Liver (tissue), 9 donors: ENCODE measurements around the gene RPL13A. TPM values are rescaled to one million over a fixed set of nuclear protein-coding genes. Genes with fewer than 3 reads are reported as not detected.

Experiments used
- DNase-seq: peaks from one replicate; pipeline ENCODE4 v3.0.0-alpha.2; 2017; ENCODE audit warnings: low spot score
- H3K27ac ChIP-seq, 2 donors: one replicate each; pipeline ENCODE4 v1.7.0; 2013; ENCODE audit warnings: inconsistent platforms in 2 of 2, low read length in 2 of 2, control low read depth in 1 of 2, low read depth in 1 of 2, mild to moderate bottlenecking in 1 of 2
- H3K27me3 ChIP-seq, 4 donors: one replicate each; pipeline versions ENCODE4 v1.6.1 to v1.7.0; 2013; ENCODE audit warnings: low read length in 3 of 4, inconsistent platforms in 1 of 4, mild to moderate bottlenecking in 1 of 4, moderate library complexity in 1 of 4; ENCODE audit not compliant: control insufficient read depth in 4 of 4, insufficient read depth in 4 of 4
- H3K36me3 ChIP-seq, 4 donors: one replicate each; pipeline versions ENCODE4 v1.6.1 to v1.7.0; 2013; ENCODE audit warnings: low read length in 3 of 4, mild to moderate bottlenecking in 3 of 4, low read depth in 1 of 4, moderate library complexity in 1 of 4; ENCODE audit not compliant: control insufficient read depth in 4 of 4, insufficient read depth in 3 of 4
- H3K4me1 ChIP-seq, 4 donors: one replicate each; pipeline versions ENCODE4 v1.6.1 to v1.7.0; 2013; ENCODE audit warnings: low read length in 3 of 4, mild to moderate bottlenecking in 3 of 4, moderate library complexity in 1 of 4; ENCODE audit not compliant: control insufficient read depth in 4 of 4, insufficient read depth in 4 of 4
- H3K4me3 ChIP-seq, 3 donors: one replicate each; pipeline versions ENCODE4 v1.6.1 to v1.7.0; 2013; ENCODE audit warnings: low read length in 3 of 3, control low read depth in 1 of 3, low read depth in 1 of 3, mild to moderate bottlenecking in 1 of 3
- H3K9ac ChIP-seq, 2 donors: one replicate each; pipeline ENCODE4 v1.7.0; 2013; ENCODE audit warnings: low read length in 2 of 2, mild to moderate bottlenecking in 2 of 2, moderate library complexity in 2 of 2, control low read depth in 1 of 2, low read depth in 1 of 2
- H3K9me3 ChIP-seq, 4 donors: one replicate each; pipeline versions ENCODE4 v1.6.1 to v1.7.0; 2013; ENCODE audit warnings: low read length in 3 of 4; ENCODE audit not compliant: control insufficient read depth in 4 of 4
- ATF3 ChIP-seq: IDR thresholded peaks from 2 replicates; pipeline ENCODE4 v1.6.1; 2016; ENCODE audit warnings: antibody characterized with exemption
- EGR1 ChIP-seq, 2 donors: IDR thresholded peaks; 2 replicates each; pipeline ENCODE4 v1.6.1; 2016 to 2018; ENCODE audit warnings: antibody characterized with exemption in 2 of 2, low read depth in 2 of 2
- FOXA1 ChIP-seq: IDR thresholded peaks from 2 replicates; pipeline ENCODE4 v1.6.1; 2016; ENCODE audit warnings: antibody characterized with exemption
- FOXA2 ChIP-seq: IDR thresholded peaks from 2 replicates; pipeline ENCODE4 v1.6.1; 2016; ENCODE audit warnings: antibody characterized with exemption
- GABPA ChIP-seq, 2 donors: IDR thresholded peaks in 1 of 2; conservative IDR thresholded peaks in 1 of 2; 2 replicates each; pipeline ENCODE4 v1.6.1; 2016; ENCODE audit warnings: antibody characterized with exemption in 2 of 2, mild to moderate bottlenecking in 1 of 2, moderate library complexity in 1 of 2
- HNF4A ChIP-seq, 2 donors: conservative IDR thresholded peaks; 2 replicates each; pipeline ENCODE4 v1.6.1; 2016; ENCODE audit warnings: antibody characterized with exemption in 2 of 2, mild to moderate bottlenecking in 2 of 2
- HNF4G ChIP-seq: IDR thresholded peaks from 2 replicates; pipeline ENCODE4 v1.6.1; 2016; ENCODE audit warnings: antibody characterized with exemption
- JUND ChIP-seq, 2 donors: IDR thresholded peaks; 2 replicates each; pipeline ENCODE4 v1.6.1; 2016; ENCODE audit warnings: antibody characterized with exemption in 2 of 2
- NR2F2 ChIP-seq: IDR thresholded peaks from 2 replicates; pipeline ENCODE4 v1.6.1; 2016; ENCODE audit warnings: antibody characterized with exemption
- RAD21 ChIP-seq, 2 donors: IDR thresholded peaks; 2 replicates each; pipeline ENCODE4 v1.6.1; 2016; ENCODE audit warnings: antibody characterized with exemption in 2 of 2, mild to moderate bottlenecking in 2 of 2
- REST ChIP-seq: IDR thresholded peaks from 2 replicates; pipeline ENCODE4 v1.6.1; 2016; ENCODE audit warnings: antibody characterized with exemption, mild to moderate bottlenecking
- RXRA ChIP-seq, 2 donors: IDR thresholded peaks; 2 replicates each; pipeline ENCODE4 v1.6.1; 2017 to 2018; ENCODE audit warnings: antibody characterized with exemption in 2 of 2, mild to moderate bottlenecking in 1 of 2
- SP1 ChIP-seq: IDR thresholded peaks from 2 replicates; pipeline ENCODE4 v1.6.1; 2018; ENCODE audit warnings: antibody characterized with exemption, mild to moderate bottlenecking
- TAF1 ChIP-seq: conservative IDR thresholded peaks from 2 replicates; pipeline ENCODE4 v1.6.1; 2016; ENCODE audit warnings: antibody characterized with exemption, mild to moderate bottlenecking
- YY1 ChIP-seq: IDR thresholded peaks from 2 replicates; pipeline ENCODE4 v1.6.1; 2016; ENCODE audit warnings: antibody characterized with exemption, mild to moderate bottlenecking
- ZBTB33 ChIP-seq: IDR thresholded peaks from 2 replicates; pipeline ENCODE4 v1.6.1; 2016; ENCODE audit warnings: antibody characterized with exemption
- WGBS: extraction: QIAGEN DNeasy Blood & Tissue Kit; methylation state at CpG from one replicate; pipeline ENCODE4 v1.1.7; 2013; 5-methylcytosine and 5-hydroxymethylcytosine counted together
- polyA plus RNA-seq, 2 donors: library from polyadenylated mRNA; stranded (reverse) in 1 of 2; unstranded in 1 of 2; fragments of 200-250 nt in 1 of 2; fragments of >200 nt in 1 of 2; fragmentation: Nextera tagmentation in 1 of 2; extraction: Ambion mirVana in 1 of 2; gene quantifications; one replicate each; pipeline versions ENCODE4 v1.2.1 to v1.2.3, GENCODE V29; 2013 to 2015
- total RNA-seq, 2 donors: library from RNA; depleted of rRNA; stranded (reverse); fragments of >200 nt; gene quantifications; one replicate each; pipeline ENCODE4 v1.2.3, GENCODE V29; 2014
- TF ChIP-seq, protein P1 (sequence below): IDR thresholded peaks from 2 replicates; pipeline ENCODE4 v1.6.1; 2016; ENCODE audit warnings: antibody characterized with exemption
- TF ChIP-seq, protein P2 (sequence below): fragments of 150-350 bp; IDR thresholded peaks from 2 replicates; pipeline ENCODE4 v1.5.1; 2017; ENCODE audit warnings: improper control_type of control experiment, low read depth, low read length; ENCODE audit not compliant: missing input control
- donor health status: healthy.
- donor health status: healthy.
- donor health status: healthy.
- donor health status: healthy.
- donor health status: healthy.

Gene RPL13A
- total and polyA plus RNA-seq, 4 donors = 444 to 1,553 (median 746) TPM

- Histone ChIP-seq H3K27me3 (no peaks in the 10 kb centered on the region), H3K27ac (no peak overlapping the region), H3K36me3 (peaks cover 0 to 11% (median 7%) of the 10 kb centered on the region in 4 donors), H3K9ac (no peak overlapping the region), H3K4me1 (peaks cover 0 to 16% (median 8%) of the 10 kb centered on the region in 4 donors), H3K9me3 (no peaks in the 10 kb centered on the region), H3K4me3 (no peak overlapping the region)
- DNase-seq = no peak
- WGBS = 96% methylated on average over 6 of the region's 6 CpGs
- TF ChIP-seq GABPA (IDR thresholded peaks at IDR 0.05 in 1 of 2, conservative IDR thresholded peaks at IDR 0.05 in 1 of 2) (no peak), FOXA1 (no peak), TAF1 (no peak), NR2F2 (no peak), SP1 (no peak), ZBTB33 (no peak), JUND (IDR thresholded peaks at IDR 0.05) (no peak), HNF4A (conservative IDR thresholded peaks at IDR 0.05) (no peak), EGR1 (IDR thresholded peaks at IDR 0.05; ENCODE audit: low read depth in 2 of 2) (no peak), RAD21 (IDR thresholded peaks at IDR 0.05) (no peak), YY1 (no peak), REST (no peak), HNF4G (no peak), RXRA (IDR thresholded peaks at IDR 0.05) (no peak), FOXA2 (no peak), ATF3 (no peak)
- TF ChIP-seq, protein P1, sequence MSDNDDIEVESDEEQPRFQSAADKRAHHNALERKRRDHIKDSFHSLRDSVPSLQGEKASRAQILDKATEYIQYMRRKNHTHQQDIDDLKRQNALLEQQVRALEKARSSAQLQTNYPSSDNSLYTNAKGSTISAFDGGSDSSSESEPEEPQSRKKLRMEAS = no peak
- TF ChIP-seq, protein P2, sequence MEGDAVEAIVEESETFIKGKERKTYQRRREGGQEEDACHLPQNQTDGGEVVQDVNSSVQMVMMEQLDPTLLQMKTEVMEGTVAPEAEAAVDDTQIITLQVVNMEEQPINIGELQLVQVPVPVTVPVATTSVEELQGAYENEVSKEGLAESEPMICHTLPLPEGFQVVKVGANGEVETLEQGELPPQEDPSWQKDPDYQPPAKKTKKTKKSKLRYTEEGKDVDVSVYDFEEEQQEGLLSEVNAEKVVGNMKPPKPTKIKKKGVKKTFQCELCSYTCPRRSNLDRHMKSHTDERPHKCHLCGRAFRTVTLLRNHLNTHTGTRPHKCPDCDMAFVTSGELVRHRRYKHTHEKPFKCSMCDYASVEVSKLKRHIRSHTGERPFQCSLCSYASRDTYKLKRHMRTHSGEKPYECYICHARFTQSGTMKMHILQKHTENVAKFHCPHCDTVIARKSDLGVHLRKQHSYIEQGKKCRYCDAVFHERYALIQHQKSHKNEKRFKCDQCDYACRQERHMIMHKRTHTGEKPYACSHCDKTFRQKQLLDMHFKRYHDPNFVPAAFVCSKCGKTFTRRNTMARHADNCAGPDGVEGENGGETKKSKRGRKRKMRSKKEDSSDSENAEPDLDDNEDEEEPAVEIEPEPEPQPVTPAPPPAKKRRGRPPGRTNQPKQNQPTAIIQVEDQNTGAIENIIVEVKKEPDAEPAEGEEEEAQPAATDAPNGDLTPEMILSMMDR = no peak
Observed at GRCh38 chr19:49448432-49448786, 39.0 kb upstream of the RPL13A start.
